Hepatocyte (in vitro differentiated cells): ENCODE data around the gene CEP70.

ENCODE experiments used
- CTCF ChIP-seq: fragments of 200-600 bp; sonication (generic); IDR thresholded peaks from 2 replicates; pipeline ENCODE4 v1.5.1; 2016; ENCODE audit warnings: antibody characterized with exemption, mild to moderate bottlenecking; ENCODE audit not compliant: poor library complexity
- EZH2 ChIP-seq: fragments of 200-600 bp; sonication (generic); IDR thresholded peaks from 2 replicates; pipeline ENCODE4 v1.6.1; 2016; ENCODE audit warnings: antibody characterized with exemption, mild to moderate bottlenecking, borderline replicate concordance
- EZH2phosphoT487 ChIP-seq: fragments of 200-600 bp; sonication (generic); IDR thresholded peaks from one replicate; pipeline ENCODE4 v1.6.1; 2018; ENCODE audit warnings: antibody characterized with exemption, mild to moderate bottlenecking, low read depth, moderate library complexity; ENCODE audit not compliant: unreplicated experiment, severe bottlenecking

GRCh38 chr3:138449490-138449889, 144.6 kb downstream of the CEP70 start:
- no peak for TF ChIP-seq EZH2
- no peak for TF ChIP-seq CTCF
- TF ChIP-seq EZH2phosphoT487: no peak
